GM12872 (cell line): ENCODE measurements around the gene STAM2.

ENCODE experiments used
- CTCF ChIP-seq: IDR thresholded peaks from 3 replicates; pipeline ENCODE4 v1.5.1; 2011; ENCODE audit warnings: low read depth, mild to moderate bottlenecking, low read length, moderate library complexity; ENCODE audit not compliant: insufficient read depth

Gene STAM2

DNA sequence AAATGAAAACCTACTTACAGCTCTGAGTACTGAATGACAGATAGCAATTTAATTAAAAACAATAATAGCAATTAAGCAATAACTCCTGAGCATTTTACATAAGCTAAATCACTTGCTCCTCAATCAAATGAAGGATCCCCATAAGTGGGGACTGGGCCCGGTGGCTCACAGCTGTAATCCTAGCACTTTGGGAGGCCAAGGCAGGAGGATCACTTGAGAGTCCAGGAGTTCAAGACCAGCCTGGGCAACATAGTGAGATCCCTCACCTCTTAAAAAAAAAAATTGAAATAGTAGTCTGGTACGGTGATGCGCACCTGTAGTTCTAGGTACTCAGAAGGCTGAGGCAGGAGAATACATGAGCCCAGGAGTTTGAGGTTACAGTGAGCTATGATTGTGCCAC, 13.4 kb downstream of the STAM2 start:
- TF ChIP-seq CTCF, result no peak

DNA sequence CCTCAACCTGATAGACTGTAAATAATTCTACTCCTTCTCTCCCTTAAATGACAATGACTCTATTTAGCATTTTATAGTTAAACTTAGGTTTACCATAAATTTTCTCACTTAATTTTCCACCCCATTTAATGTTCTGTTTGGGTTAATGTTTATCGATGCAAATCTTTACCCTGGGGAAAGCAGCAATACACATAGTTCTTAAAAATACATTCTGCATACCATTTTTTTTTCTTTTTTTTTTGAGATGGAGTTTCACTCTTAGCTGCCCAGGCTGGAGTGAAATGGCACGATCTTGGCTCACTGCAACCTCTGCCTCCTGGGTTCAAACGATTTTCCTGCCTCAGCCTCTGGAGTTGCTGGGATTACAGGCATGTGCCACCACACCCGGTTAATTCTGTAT, 14.0 kb downstream of the STAM2 start:
- TF ChIP-seq CTCF, result no peak

DNA sequence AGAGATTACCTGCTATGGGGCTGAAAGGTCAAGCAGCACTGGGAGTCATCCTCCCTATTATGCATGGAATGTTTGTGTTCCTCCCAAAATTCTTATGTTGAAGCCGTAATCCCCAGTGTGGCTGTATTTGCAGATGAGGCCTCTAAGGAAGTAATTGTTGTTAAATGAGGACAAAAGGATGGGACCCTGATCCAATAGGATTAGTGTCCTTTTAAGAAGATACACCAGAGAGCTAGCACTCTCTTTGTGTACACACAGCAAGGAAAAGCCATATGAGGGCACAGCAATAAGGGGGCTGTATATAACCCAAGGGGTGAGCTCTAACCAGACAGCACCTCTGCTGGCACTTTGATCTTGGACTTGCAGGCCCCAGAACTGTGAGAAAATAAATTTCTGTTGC, 18.3 kb downstream of the STAM2 start:
- TF ChIP-seq CTCF, result no peak

GRCh38 chr2:152155209-152155608, 20.4 kb downstream of the STAM2 start:
- no peak for TF ChIP-seq CTCF

DNA sequence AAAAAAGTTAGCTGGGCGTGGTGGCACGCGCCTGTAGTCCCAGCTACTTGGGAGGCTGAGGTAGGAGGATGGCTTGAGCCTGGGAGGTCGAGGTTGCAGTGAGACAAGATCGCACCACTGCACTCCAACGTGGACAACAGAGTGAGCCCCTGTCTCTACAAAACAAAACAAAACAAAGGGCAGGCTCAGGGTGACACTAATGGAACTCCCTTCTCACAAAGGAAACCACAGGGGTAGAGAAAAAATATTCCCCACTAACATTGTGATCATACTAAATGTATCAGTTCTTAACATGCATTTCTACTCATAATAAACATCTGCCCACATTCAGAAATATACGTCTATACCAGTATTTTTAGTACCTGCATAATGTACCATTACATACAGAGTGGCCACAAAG, 21.1 kb downstream of the STAM2 start:
- no peak for TF ChIP-seq CTCF

GRCh38 chr2:152134488-152135280, 40.9 kb downstream of the STAM2 start:
- no peak for TF ChIP-seq CTCF

GRCh38 chr2:152132306-152132705, 43.3 kb downstream of the STAM2 start:
- no peak for TF ChIP-seq CTCF
